ENCODE measurements around the gene POLR2C.

DNA sequence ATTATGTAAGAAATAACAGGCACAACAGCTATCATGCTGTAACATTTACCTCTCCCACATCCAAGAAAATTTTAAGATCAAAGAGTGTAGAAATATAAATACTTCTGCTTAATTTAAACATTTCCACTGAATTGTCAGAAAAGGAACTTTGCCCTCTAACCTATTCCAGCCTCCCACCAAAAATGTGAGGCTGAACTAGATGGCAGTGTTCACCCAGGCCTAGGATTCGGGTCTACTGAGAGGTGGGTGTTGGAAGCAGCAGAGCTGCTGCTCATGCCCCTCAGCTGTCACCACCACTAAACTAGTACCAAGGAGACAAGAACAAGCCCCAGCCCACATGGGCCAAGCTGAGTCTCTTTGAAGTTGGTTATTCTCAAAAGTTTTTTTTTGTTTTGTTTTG is 26.6 kb upstream of the POLR2C start:
- TF ChIP-seq, protein P1, sequence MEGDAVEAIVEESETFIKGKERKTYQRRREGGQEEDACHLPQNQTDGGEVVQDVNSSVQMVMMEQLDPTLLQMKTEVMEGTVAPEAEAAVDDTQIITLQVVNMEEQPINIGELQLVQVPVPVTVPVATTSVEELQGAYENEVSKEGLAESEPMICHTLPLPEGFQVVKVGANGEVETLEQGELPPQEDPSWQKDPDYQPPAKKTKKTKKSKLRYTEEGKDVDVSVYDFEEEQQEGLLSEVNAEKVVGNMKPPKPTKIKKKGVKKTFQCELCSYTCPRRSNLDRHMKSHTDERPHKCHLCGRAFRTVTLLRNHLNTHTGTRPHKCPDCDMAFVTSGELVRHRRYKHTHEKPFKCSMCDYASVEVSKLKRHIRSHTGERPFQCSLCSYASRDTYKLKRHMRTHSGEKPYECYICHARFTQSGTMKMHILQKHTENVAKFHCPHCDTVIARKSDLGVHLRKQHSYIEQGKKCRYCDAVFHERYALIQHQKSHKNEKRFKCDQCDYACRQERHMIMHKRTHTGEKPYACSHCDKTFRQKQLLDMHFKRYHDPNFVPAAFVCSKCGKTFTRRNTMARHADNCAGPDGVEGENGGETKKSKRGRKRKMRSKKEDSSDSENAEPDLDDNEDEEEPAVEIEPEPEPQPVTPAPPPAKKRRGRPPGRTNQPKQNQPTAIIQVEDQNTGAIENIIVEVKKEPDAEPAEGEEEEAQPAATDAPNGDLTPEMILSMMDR (IDR thresholded peaks at IDR 0.05): no peak
- TF ChIP-seq POLR2AphosphoS5 (IDR thresholded peaks at IDR 0.05) (no peak), POLR2A (IDR thresholded peaks at IDR 0.05) (no peak)
